Prostate gland (tissue), 2 donors: Measurements from ENCODE around the gene LRRC4B. TPM values are rescaled to one million over a fixed set of nuclear protein-coding genes. Genes with fewer than 3 reads are reported as not detected.
"Not testable (repeated sequence)": the region's sequence is repeated elsewhere in the genome, so short reads cannot be mapped to it uniquely, and the experiment has no call there.

Experiments
- DNase-seq: peaks from one replicate; pipeline ENCODE4 v3.0.0-alpha.2; 2019; ENCODE audit warnings: low spot score
- H3K27ac ChIP-seq, 2 donors: fragments of 200-600 bp; sonication (generic); 2 replicates each; pipeline ENCODE4 v1.5.1; 2017 to 2019
- H3K27me3 ChIP-seq: fragments of 200-600 bp; sonication (generic); replicated peaks from 2 replicates; pipeline ENCODE4 v1.5.1; 2019; ENCODE audit not compliant: insufficient read depth
- H3K36me3 ChIP-seq, 2 donors: fragments of 200-600 bp; sonication (generic); 1 replicate in 1 of 2; 2 replicates in 1 of 2; pipeline versions ENCODE4 v1.5.1 to v1.8.1; 2017 to 2019
- H3K4me1 ChIP-seq: fragments of 200-600 bp; sonication (generic); replicated peaks from 2 replicates; pipeline ENCODE4 v1.5.1; 2019
- H3K4me3 ChIP-seq, 2 donors: fragments of 200-600 bp; sonication (generic); 2 replicates each; pipeline ENCODE4 v1.5.1; 2017 to 2019
- H3K9me3 ChIP-seq: fragments of 200-600 bp; sonication (generic); 2 replicates; pipeline ENCODE4 v1.5.1; 2017
- POLR2A ChIP-seq: fragments of 450-650 bp; IDR thresholded peaks from one replicate; pipeline ENCODE4 v1.6.1; 2016; ENCODE audit warnings: antibody characterized with exemption, mild to moderate bottlenecking
- POLR2AphosphoS5 ChIP-seq: sonication (generic); formaldehyde crosslinking; IDR thresholded peaks from one replicate; pipeline ENCODE4 v1.6.1; 2017; ENCODE audit warnings: antibody characterized with exemption
- WGBS: methylation state at CpG from one replicate; pipeline ENCODE4 v1.1.5; 2018; 5-methylcytosine and 5-hydroxymethylcytosine counted together
- intact Hi-C: fragments of 100-400 bp; cut with DNase I; formaldehyde crosslinking; loops from one replicate; pipeline ENCODE4 v1.14.2; 2022
- total RNA-seq, 2 donors: library from RNA; depleted of rRNA; stranded (reverse); fragments of >200 nt; gene quantifications; one replicate each; pipeline ENCODE4 v1.1.0, GENCODE V29; 2016
- TF ChIP-seq, protein P1 (sequence below), 4 experiments: fragments of 200-600 bp in 2 of 4; fragments of 450-650 bp in 2 of 4; sonication (generic) in 2 of 4; IDR thresholded peaks; 1 replicate in 3 of 4; 2 replicates in 1 of 4; pipeline ENCODE4 v1.5.1; 2016 to 2019; ENCODE audit warnings: antibody characterized with exemption in 4 of 4, mild to moderate bottlenecking in 2 of 4, moderate library complexity in 2 of 4

Gene LRRC4B
- total RNA-seq, 2 donors from 2014 or later, result 5.6 to 7.9 TPM

- Histone ChIP-seq H3K4me1 (peaks cover 4% of the 10 kb centered on the region), H3K4me3 (no peak overlapping the region), H3K9me3 (no peaks in the 10 kb centered on the region), H3K27ac (no peak overlapping the region), H3K27me3 (no peaks in the 10 kb centered on the region), H3K36me3 (peaks cover 0 to 7% of the 10 kb centered on the region in 2 donors)
- WGBS, result 78% methylated on average over 12 of the region's 12 CpGs
- intact Hi-C loops, result no loop called here
- DNase-seq, result no peak
- TF ChIP-seq, protein P1, sequence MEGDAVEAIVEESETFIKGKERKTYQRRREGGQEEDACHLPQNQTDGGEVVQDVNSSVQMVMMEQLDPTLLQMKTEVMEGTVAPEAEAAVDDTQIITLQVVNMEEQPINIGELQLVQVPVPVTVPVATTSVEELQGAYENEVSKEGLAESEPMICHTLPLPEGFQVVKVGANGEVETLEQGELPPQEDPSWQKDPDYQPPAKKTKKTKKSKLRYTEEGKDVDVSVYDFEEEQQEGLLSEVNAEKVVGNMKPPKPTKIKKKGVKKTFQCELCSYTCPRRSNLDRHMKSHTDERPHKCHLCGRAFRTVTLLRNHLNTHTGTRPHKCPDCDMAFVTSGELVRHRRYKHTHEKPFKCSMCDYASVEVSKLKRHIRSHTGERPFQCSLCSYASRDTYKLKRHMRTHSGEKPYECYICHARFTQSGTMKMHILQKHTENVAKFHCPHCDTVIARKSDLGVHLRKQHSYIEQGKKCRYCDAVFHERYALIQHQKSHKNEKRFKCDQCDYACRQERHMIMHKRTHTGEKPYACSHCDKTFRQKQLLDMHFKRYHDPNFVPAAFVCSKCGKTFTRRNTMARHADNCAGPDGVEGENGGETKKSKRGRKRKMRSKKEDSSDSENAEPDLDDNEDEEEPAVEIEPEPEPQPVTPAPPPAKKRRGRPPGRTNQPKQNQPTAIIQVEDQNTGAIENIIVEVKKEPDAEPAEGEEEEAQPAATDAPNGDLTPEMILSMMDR (IDR thresholded peaks at IDR 0.05), result no peak
- TF ChIP-seq POLR2AphosphoS5, result no peak
- no peak for TF ChIP-seq POLR2A
These were observed 93.1 kb downstream of the LRRC4B start for GRCh38 chr19:50475101-50475568.

- H3K9me3 ChIP-seq, H3K4me1 ChIP-seq, H3K36me3 ChIP-seq, H3K27me3 ChIP-seq, H3K27ac ChIP-seq, intact Hi-C loops, DNase-seq, H3K4me3 ChIP-seq: not testable (repeated sequence)
- WGBS, result 80% methylated on average over 3 of the region's 3 CpGs
These were observed 94.9 kb downstream of the LRRC4B start for GRCh38 chr19:50473336-50473735.

GRCh38 chr19:50468818-50469217 is 99.4 kb downstream of the LRRC4B start:
- Histone ChIP-seq H3K9me3 (no peaks in the 10 kb centered on the region), H3K27me3 (no peaks in the 10 kb centered on the region), H3K36me3 (no peaks in the 10 kb centered on the region), H3K27ac (no peak overlapping the region), H3K4me3 (no peak overlapping the region), H3K4me1 (no peaks in the 10 kb centered on the region)
- WGBS, result 90% methylated on average over 6 of the region's 6 CpGs
- no peak for TF ChIP-seq POLR2AphosphoS5
- no peak for TF ChIP-seq POLR2A
- TF ChIP-seq, protein P1 (IDR thresholded peaks at IDR 0.05), result no peak
- no peak for DNase-seq
- intact Hi-C loops, result no loop called here

- Histone ChIP-seq H3K9me3 (no peaks in the 10 kb centered on the region), H3K4me3 (no peak overlapping the region), H3K4me1 (no peaks in the 10 kb centered on the region), H3K27me3 (no peaks in the 10 kb centered on the region), H3K27ac (no peak overlapping the region), H3K36me3 (no peaks in the 10 kb centered on the region)
- no peak for DNase-seq
- 78% methylated on average over 18 of the region's 18 CpGs for WGBS
- TF ChIP-seq POLR2AphosphoS5 (no peak), POLR2A (no peak)
- TF ChIP-seq, protein P1 (IDR thresholded peaks at IDR 0.05), result no peak
- intact Hi-C loops, result no loop called here
These were observed 100.7 kb downstream of the LRRC4B start for GRCh38 chr19:50467566-50467965.

Other genes starting within 250 kb of the LRRC4B start
- 10 to 100 TPM in 1 of 2 donors, 1 to 10 TPM in 1; 3.6 to 10.6 TPM for gene KCNC3, start 239.1 kb downstream of the LRRC4B start, total RNA-seq
- gene NAPSA, start 202.8 kb downstream of the LRRC4B start, total RNA-seq, result 1 to 10 TPM in 1 of 2 donors, under 1 TPM in 1; 0.85 to 5.0 TPM
- 100 to 1,000 TPM; 110 to 129 TPM for gene NR1H2, start 192.0 kb downstream of the LRRC4B start, total RNA-seq
- gene POLD1, start 184.1 kb downstream of the LRRC4B start, total RNA-seq, result 10 to 100 TPM; 15.6 to 35.7 TPM
- not detected for gene SPIB, start 149.5 kb downstream of the LRRC4B start, total RNA-seq
- gene MYBPC2, start 135.5 kb downstream of the LRRC4B start, total RNA-seq, result under 1 TPM; 0.09 to 0.34 TPM
- gene EMC10, start 91.9 kb downstream of the LRRC4B start, total RNA-seq, result 100 to 1,000 TPM; 135 to 286 TPM
- gene GARIN5A, start 91.6 kb downstream of the LRRC4B start, total RNA-seq, result 10 to 100 TPM in 1 of 2 donors, 1 to 10 TPM in 1; 5.9 to 16.8 TPM
- 10 to 100 TPM; 29.4 to 31.7 TPM for gene JOSD2, start 57.2 kb downstream of the LRRC4B start, total RNA-seq
- gene ASPDH, start 54.5 kb downstream of the LRRC4B start, total RNA-seq, result not detected
- gene SYT3, start 71.4 kb upstream of the LRRC4B start, total RNA-seq, result 1 to 10 TPM; 3.0 to 4.4 TPM
- 10 to 100 TPM in 1 of 2 donors, 1 to 10 TPM in 1; 4.3 to 33.2 TPM for gene C19orf81, start 81.0 kb upstream of the LRRC4B start, total RNA-seq
- 1 to 10 TPM in 1 of 2 donors, under 1 TPM in 1; 0.91 to 2.3 TPM for gene SHANK1, start 151.4 kb upstream of the LRRC4B start, total RNA-seq
- 10 to 100 TPM; 13.8 to 26.2 TPM for gene CLEC11A, start 154.9 kb upstream of the LRRC4B start, total RNA-seq
- gene GPR32, start 202.0 kb upstream of the LRRC4B start, total RNA-seq, result not detected
- gene ACP4, start 222.0 kb upstream of the LRRC4B start, total RNA-seq, result not detected